Neural crest cell (in vitro differentiated cells): ENCODE data around the gene TCEANC2. TPM values are rescaled to one million over a fixed set of nuclear protein-coding genes. Genes with fewer than 3 reads are reported as not detected.

Source experiments
- DNase-seq: peaks from one replicate; pipeline ENCODE4 v3.0.0; 2021; ENCODE audit warnings: low read depth, mixed read lengths, low spot score
- H3K27ac Mint-ChIP-seq: one replicate; pipeline ENCODE4 v1.8.0; 2021; ENCODE audit warnings: mild to moderate bottlenecking, mixed read lengths; ENCODE audit not compliant: unreplicated experiment
- H3K27me3 Mint-ChIP-seq: 2 replicates; pipeline ENCODE4 v1.8.0; 2021; ENCODE audit warnings: low read depth, mild to moderate bottlenecking, mixed read lengths
- H3K36me3 Mint-ChIP-seq: 2 replicates; pipeline ENCODE4 v1.8.0; 2021; ENCODE audit warnings: low read depth, mild to moderate bottlenecking, mixed read lengths
- H3K4me1 Mint-ChIP-seq: 2 replicates; pipeline ENCODE4 v1.8.0; 2021; ENCODE audit warnings: mixed read lengths
- H3K4me3 Mint-ChIP-seq: one replicate; pipeline ENCODE4 v1.8.0; 2021; ENCODE audit warnings: mild to moderate bottlenecking, mixed read lengths
- H3K9me3 Mint-ChIP-seq: 2 replicates; pipeline ENCODE4 v1.8.0; 2021; ENCODE audit warnings: mixed read lengths
- CTCF ChIP-seq: fragments of 200-600 bp; sonication (generic); conservative IDR thresholded peaks from 2 replicates; pipeline ENCODE4 v1.5.0; 2021; ENCODE audit warnings: antibody characterized with exemption, mild to moderate bottlenecking
- total RNA-seq: library from RNA; stranded (reverse); gene quantifications from 2 replicates; pipeline ENCODE4 v1.2.1, GENCODE V29; 2021

Gene TCEANC2
- total RNA-seq, 1 donor from 2014 or later: 8.5 TPM

- Mint-ChIP-seq H3K9me3 (no peaks in the 10 kb centered on the region), H3K36me3 (no peaks in the 10 kb centered on the region), H3K4me3 (no peak overlapping the region), H3K27ac (no peak overlapping the region), H3K4me1 (peaks cover 10% of the 10 kb centered on the region), H3K27me3 (no peaks in the 10 kb centered on the region)
- no peak for TF ChIP-seq CTCF
- DNase-seq: no peak
Observed at GRCh38 chr1:54114001-54114400, 60.6 kb downstream of the TCEANC2 start.

- no peak for DNase-seq
- Mint-ChIP-seq H3K27ac (no peak overlapping the region), H3K27me3 (no peaks in the 10 kb centered on the region), H3K4me3 (no peak overlapping the region), H3K36me3 (no peaks in the 10 kb centered on the region), H3K4me1 (peaks cover 10% of the 10 kb centered on the region), H3K9me3 (no peaks in the 10 kb centered on the region)
- no peak for TF ChIP-seq CTCF
Observed at GRCh38 chr1:54114955-54115354, 61.5 kb downstream of the TCEANC2 start.

- DNase-seq: no peak
- H3K27me3 Mint-ChIP-seq: no peaks in the 10 kb centered on the region
- H3K27ac Mint-ChIP-seq: no peak overlapping the region
- peaks cover 10% of the 10 kb centered on the region for H3K4me1 Mint-ChIP-seq
- no peak overlapping the region for H3K4me3 Mint-ChIP-seq
- TF ChIP-seq CTCF: no peak
- no peaks in the 10 kb centered on the region for H3K36me3 Mint-ChIP-seq
- H3K9me3 Mint-ChIP-seq: no peaks in the 10 kb centered on the region
Observed at GRCh38 chr1:54115520-54115919, 62.1 kb downstream of the TCEANC2 start.

GRCh38 chr1:54117815-54118563, 64.6 kb downstream of the TCEANC2 start:
- TF ChIP-seq CTCF: no peak
- H3K36me3 Mint-ChIP-seq: no peaks in the 10 kb centered on the region
- no peaks in the 10 kb centered on the region for H3K9me3 Mint-ChIP-seq
- no peak overlapping the region for H3K27ac Mint-ChIP-seq
- H3K4me3 Mint-ChIP-seq: no peak overlapping the region
- H3K4me1 Mint-ChIP-seq: peaks cover 9% of the 10 kb centered on the region
- peaks cover 12% of the 10 kb centered on the region for H3K27me3 Mint-ChIP-seq
- DNase-seq: no peak

GRCh38 chr1:54118704-54119103, 65.3 kb downstream of the TCEANC2 start:
- H3K4me3 Mint-ChIP-seq: no peak overlapping the region
- no peak overlapping the region for H3K27ac Mint-ChIP-seq
- TF ChIP-seq CTCF: no peak
- peaks cover 16% of the 10 kb centered on the region for H3K27me3 Mint-ChIP-seq
- peaks cover 11% of the 10 kb centered on the region for H3K4me1 Mint-ChIP-seq
- H3K36me3 Mint-ChIP-seq: no peaks in the 10 kb centered on the region
- DNase-seq: no peak
- no peaks in the 10 kb centered on the region for H3K9me3 Mint-ChIP-seq
